GM19240 (cell line): ENCODE measurements around the gene MT1A.

Source experiments
- DNase-seq: peaks from one replicate; pipeline ENCODE4 v3.0.0; 2011; ENCODE audit warnings: low spot score; ENCODE audit not compliant: insufficient read length

MT1A gene

GRCh38 chr16:56677474-56677873 lies 39.0 kb downstream of the MT1A start:
- DNase-seq = no peak

DNA sequence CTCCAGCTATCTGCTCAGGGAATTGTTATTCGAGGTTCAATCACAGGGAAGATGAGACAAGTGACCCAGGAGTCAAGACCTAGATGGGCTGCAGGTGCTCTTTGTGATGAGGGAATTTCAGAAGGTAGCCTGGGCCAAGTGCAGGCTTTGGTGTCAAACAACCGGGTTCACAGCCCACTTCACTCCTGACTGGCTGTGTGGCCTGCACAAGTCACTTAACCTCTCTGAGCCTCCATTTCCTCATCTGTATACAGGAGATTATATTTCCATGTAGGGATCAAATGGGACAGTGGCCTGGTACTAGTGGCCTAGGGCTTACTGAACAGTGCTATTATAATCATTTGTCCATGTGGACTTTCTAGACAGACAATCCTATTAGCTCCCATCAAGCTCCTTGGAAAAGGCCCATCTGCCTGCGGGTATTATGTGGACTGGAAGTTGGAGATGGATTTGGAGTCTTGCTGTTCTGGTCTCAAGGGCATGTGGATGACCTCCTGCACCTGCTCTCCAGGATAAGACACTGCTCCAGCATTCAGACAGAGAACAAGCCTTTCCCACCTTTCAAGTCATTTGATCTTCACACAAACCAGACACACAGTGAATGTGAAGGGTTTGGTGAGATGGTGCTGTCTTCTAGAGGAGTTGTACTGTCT lies 40.7 kb downstream of the MT1A start:
- no peak for DNase-seq

- no peak for DNase-seq
These were observed 41.4 kb downstream of the MT1A start for GRCh38 chr16:56679818-56680217.

GRCh38 chr16:56681939-56682702 lies 43.7 kb downstream of the MT1A start, which contains the start of gene MT1X:
Gene MT1X (plus strand): TSS chr16:56682470. CDS start chr16:56682541, 71 bp downstream.
- peak; percentile 81 for DNase-seq

DNA sequence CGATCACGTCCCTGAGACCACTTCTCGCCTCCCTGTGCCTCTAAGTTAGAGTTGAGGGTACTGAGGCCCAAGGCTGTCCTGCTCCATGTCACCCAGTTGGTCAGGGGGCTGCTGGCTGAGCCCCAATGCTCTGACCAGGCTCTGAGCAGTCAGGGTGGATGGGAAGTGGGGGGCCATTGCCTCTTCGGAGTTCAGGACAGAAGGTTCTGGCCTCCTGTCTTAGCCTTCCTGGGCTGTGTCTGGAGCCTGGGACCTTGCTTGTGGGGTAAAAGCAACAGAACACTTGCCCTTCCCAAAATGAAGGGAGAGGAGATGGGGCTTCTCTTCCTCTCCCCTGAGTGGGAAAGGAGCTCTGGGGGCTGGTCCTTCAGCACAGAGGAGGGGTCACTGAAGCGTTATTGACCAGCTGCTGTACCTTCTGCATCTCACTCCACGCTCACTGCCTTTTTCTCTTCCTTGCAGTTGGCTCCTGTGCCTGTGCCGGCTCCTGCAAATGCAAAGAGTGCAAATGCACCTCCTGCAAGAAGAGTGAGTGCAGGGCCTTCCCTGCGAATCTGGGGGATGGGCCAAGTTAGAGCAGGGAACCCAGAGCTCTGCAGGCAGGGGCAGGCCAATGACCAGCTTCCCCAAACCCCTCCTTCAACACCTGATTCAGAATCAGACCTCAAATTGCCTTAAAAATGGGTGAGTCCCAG lies 44.4 kb downstream of the MT1A start:
- DNase-seq = no peak

GRCh38 chr16:56683424-56684172 lies 45.1 kb downstream of the MT1A start:
- DNase-seq = no peak

DNA sequence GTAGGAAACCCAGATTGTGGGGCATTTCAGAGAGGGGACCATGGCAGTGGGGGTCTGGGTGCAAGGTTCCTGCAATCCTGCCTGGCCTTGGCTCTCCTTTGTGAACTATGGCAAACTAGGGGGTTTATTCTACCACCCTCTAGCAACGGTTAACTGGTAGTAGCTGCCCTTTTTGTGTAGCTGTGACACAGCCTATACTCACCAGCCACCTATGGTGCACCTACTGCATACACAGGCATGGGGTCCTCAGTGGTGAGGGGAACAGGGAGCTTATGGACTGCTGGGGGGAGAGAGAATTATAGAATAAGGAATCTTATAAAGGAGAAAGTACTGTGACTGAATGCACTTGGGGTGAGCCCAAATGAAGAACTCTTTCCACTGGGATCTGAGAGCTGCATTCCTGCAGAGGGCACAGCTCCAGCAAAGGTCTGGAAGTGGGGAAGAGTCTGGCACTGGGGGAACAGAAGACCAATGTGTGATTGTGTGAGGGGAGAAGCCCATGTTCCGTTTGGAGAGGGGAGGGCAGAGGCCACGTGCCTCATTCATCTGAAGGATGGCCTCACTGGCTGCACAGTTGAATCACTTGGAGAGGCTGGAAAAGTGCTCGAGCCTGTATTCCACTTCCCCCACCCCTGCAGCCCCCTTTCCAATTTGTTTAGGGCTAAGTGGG lies 45.9 kb downstream of the MT1A start:
- no peak for DNase-seq

DNA sequence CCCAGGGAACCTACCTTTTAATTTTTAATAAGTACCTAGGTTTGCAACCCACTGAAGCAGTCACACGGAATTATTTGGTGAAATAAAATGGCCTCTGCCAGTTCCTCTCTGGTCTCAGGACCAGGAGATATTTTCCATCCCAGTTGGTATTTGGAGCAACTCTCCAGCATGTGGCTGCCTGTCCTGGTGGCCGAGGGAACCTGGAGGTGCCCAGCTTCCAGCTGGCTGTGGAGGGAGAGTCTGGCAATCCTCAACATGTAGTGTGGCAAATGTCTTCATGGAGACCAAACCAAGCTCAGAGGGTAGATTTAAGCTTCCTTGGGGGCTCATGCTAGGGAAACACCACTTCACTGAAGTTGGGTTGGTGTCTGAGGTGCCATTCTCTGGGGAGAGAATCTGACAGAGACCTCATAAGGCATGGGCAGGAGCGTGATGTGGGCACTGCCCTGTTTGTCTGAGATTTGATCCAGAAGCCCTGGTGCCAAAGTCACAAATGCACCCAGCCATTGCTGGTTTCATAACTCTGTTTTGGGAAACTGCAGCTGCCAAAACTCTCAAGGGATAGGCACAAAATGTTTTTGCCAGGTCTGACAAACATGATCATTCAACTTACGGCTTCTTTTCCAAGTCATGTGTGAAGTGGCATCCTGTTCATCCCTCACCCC lies 46.6 kb downstream of the MT1A start:
- DNase-seq = no peak

DNA sequence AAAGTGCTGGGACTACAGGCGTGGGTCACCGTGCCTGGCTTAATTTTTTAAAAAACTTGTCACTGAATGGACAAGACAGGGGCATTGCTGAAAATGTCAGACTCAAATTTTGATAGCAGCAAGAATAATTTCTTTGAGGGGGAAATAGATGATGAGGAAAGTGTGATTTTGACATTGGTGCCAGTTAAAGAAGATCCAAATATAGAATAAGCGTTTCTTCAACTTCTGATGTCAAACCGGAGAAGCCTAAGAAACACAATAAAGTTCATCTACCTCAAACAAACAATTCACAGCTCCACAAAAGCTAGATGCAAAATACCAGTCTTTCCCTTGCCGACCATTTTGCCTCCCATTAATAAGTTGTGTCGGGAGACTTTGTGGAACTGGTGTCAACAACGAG lies 48.3 kb downstream of the MT1A start:
- no peak for DNase-seq

DNA sequence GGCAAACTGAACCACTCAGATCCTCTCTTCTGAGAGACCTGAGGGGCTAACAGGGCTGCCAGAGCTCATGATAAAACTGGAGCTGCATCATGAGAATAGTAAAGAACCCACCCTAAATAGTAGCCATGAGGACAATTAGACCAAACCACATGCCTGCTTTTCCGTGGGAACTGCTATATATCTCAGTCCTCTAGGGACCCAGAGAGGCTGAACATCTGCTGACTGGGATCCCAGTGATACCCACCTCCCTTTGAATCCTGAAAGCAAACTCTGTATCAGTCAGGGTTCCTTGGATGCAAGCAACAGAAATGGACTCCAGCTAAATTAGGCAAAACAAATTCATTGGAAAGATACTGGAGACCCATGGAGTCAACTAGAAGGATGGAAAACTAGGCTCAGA lies 50.3 kb downstream of the MT1A start:
- DNase-seq = no peak

GRCh38 chr16:56689171-56689570 lies 50.7 kb downstream of the MT1A start:
- no peak for DNase-seq
